Measurements from ENCODE around the gene OR5K2.

GRCh38 chr3:98532709-98533571 is 35.5 kb downstream of the OR5K2 start:
- TF ChIP-seq CTCF (IDR thresholded peaks at IDR 0.05) (no peak), POLR2A (IDR thresholded peaks at IDR 0.05) (no peak), EP300 (IDR thresholded peaks at IDR 0.05) (no peak), POLR2AphosphoS5 (IDR thresholded peaks at IDR 0.05) (no peak)
